RPMI8226 (cell line): ENCODE data around the gene KLHL40.

Experiments
- DNase-seq: peaks from one replicate; pipeline ENCODE4 v3.0.0-alpha.2; 2015

KLHL40 gene

DNA sequence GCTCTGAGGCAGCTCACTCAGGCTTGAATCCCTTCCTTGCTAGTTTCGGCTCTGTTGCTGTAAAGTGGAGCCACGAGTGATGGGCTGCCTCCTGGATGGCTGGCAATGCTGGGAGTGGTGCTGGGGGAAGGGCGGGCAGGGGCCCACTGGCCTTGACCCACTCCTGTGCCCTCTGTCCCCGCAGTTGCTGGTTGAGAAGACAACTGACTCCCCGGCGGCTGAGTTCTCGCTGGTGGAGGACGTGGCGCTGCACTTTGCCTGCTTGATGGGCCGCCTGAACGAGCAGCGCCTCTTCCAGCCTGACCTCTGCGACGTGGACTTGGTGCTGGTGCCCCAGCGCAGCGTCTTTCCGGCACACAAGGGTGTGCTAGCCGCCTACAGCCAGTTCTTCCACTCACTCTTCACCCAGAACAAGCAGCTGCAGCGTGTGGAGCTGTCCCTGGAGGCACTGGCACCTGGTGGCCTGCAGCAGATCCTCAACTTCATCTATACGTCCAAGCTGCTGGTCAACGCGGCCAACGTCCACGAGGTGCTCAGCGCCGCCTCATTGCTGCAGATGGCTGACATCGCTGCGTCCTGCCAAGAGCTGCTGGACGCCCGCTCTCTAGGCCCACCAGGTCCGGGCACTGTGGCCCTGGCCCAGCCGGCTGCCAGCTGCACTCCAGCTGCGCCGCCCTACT lies 27.1 kb upstream of the KLHL40 start:
- DNase-seq = no peak

DNA sequence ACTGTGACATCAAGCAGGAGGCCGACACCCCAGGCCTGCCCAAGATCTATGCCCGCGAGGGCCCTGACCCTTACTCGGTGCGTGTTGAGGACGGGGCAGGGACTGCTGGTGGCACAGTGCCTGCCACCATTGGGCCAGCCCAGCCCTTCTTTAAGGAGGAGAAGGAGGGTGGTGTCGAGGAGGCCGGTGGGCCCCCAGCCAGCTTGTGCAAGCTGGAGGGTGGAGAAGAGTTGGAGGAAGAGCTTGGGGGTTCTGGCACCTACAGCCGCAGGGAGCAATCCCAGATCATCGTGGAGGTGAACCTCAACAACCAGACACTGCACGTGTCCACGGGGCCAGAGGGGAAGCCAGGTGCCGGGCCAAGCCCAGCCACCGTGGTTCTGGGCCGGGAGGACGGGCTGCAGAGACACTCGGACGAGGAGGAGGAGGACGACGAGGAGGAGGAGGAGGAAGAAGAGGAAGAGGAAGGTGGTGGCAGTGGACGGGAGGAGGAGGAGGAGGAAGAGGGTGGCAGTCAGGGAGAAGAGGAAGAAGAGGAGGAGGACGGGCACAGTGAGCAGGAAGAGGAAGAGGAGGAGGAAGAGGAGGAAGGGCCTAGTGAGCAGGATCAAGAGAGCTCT lies 26.5 kb upstream of the KLHL40 start:
- no peak for DNase-seq

GRCh38 chr3:42659451-42660130 lies 25.7 kb upstream of the KLHL40 start:
- DNase-seq = no peak

DNA sequence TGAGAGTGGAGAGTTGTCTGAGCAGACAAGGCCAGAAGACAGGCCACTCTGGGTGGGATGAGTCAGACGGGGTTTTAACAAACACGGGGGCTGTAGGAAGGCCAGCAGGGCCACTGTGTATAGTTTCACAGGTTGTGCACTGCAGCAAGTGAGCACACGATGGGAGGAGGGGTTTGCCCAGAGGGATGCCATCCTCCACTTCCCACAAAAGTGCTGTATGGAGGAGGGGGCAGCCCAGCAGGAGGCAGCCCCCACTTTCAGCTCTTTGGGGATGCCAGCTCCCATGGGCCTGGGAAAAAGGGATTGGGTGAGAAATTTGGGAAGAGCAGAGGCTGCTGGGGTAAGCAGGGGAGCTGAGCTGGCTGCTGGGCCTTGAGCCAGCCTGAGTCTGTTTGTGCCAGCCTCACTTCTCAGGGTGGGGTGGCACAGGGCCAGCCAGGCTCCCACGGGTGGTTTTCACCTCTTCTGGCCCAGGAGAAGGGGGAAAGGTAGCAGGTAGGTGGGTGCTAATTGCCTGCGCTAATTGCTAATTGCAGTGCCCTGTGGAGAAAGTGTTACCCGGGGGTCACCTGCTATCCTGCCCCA lies 25.1 kb upstream of the KLHL40 start:
- no peak for DNase-seq

DNA sequence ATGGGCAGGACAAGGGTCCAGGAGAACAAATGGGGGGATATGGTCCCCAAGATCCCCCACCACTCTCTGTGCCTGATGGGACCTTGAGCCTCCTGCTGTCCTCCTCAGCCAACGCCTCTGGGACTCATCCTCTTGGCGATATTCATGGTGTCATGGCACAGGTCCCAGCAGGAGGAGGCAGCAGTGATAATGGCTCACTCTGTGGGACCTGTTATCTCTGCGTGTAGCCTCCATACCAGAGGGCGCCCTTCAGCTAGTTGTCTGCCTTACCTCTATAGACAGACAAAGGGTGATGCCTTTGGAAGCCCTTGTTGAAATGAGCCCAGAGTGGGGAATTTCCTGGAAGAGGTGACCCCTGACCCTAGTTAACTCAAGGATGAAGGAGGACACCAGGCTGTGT lies 24.4 kb upstream of the KLHL40 start:
- DNase-seq = peak; percentile 76

DNA sequence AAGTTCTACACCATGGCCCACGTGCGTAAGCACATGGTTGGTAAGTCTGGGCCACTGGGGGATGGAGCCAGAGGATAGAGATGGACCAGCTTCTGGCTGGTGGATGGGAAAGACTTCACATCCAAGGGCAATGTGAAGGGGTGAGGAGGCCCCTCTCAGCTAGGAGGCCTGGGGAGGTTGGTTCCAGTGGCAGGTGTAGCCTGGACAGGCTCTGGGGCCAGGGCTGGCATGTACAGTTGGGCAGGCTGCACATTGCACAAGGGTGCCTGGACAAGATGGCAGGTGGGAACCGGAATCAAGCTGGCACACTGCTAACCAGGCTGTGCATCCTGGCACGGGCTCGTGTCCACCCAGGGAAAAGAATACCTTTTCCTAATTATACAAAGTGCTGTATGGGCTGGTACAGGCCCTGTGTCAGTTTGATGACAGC lies 23.7 kb upstream of the KLHL40 start:
- DNase-seq = no peak

DNA sequence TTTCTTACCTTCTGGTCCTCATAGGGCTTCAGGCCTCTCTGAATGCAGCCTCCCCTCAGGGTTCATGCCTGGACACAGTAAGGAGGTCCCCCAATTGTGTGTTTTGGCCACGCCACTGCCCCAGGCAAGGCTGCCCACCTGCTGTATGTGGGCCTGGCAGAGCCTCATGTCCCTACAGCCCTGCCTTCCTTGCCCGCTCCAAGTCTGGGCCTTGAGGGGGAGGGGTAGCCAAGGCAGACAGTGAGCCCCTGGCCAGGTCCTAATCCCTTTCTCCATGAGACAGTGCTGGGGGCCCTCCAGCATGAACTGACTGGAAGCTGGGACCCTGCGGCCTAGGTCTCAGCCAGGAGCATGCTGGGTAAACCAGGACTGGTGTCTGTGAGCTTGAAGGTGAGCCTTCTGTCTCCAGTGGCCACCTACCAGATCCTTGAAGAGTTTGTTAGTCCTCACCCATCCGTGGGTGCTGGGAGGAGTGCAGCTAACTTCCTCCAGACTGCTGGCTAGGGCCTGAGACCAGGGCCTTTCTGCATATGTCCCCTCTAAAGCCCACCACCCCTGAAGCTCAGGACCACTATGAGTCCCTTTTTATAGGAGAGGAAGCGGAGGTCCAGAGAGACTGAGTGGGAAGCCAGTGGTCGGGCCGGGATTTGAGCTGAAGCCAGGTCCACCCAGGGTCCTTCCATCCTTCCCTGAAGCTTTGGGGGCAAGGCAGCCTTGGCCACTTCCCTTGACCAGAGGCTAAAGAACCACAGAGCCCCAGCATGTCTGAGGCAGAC lies 23.1 kb upstream of the KLHL40 start:
- DNase-seq = no peak

GRCh38 chr3:42662813-42663535 lies 22.4 kb upstream of the KLHL40 start:
- no peak for DNase-seq

GRCh38 chr3:42663581-42664437 lies 21.5 kb upstream of the KLHL40 start:
- DNase-seq = no peak

GRCh38 chr3:42664438-42664803 lies 20.9 kb upstream of the KLHL40 start:
- DNase-seq = no peak

GRCh38 chr3:42665050-42665878 lies 20.1 kb upstream of the KLHL40 start:
- DNase-seq = no peak

DNA sequence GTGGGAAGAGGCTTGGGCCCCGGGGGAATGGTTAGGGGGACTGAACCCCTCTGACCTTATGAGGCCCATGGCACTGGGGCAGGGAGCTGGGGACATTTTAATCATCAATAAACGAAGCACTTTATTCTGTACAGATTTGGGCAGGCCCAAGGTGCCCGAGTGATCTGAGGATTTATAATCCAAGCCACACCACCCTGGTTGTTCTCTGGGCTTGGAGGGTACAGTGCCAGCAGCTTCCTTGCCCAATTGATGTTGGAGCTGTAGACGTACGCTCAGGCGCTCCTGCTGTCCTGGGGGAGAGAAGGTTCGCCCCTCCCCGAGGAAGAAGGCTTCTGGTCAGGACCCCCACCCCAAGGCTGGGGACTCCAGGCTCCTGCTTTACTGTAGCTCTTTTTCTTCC lies 19.3 kb upstream of the KLHL40 start:
- DNase-seq = no peak

DNA sequence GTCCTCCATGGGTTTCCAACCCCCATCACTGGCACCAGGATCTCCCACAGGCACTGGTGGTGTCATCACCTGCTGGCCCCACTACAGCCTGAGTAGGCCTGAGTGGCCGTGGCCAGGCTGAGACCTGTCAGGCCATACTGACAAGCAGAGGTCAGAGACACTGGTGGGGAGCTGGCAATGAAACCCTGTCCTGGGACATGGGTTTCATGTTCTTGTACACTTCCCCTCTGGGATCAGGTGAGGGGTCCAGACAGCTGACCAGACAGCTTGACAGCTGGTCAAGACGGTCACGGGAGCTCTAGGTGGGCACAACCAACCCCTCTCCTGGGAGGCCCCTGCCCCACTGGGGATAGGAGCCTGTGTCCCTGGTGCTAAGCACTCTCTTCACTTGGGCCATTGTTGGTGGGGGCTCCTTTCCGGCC lies 18.7 kb upstream of the KLHL40 start:
- no peak for DNase-seq

DNA sequence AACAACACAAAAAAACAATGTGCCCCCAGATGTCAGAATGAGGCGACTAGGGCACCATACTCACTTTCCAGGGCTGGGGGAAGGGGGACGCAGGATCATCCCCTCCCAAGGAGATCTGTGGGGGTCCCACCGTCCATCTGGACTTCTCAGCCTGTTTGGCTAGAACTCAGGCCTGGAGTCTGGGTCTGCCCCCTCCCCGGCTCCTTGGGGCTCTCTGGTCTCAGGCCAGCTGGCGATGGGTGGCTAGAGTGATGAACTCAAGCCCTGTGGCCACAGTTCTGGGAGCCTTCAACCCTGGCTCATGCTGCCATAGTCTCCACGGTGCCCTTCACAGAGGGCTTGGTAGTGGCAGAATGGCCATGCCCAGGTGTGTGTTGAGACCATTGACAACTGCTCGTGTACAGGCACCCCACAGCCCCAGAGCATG lies 18.2 kb upstream of the KLHL40 start:
- no peak for DNase-seq

GRCh38 chr3:42667523-42668412 lies 17.6 kb upstream of the KLHL40 start:
- DNase-seq = no peak

- DNase-seq = no peak
These were observed 16.9 kb upstream of the KLHL40 start for GRCh38 chr3:42668413-42668760.

GRCh38 chr3:42668793-42669217 lies 16.5 kb upstream of the KLHL40 start:
- no peak for DNase-seq

GRCh38 chr3:42670051-42670576 lies 15.2 kb upstream of the KLHL40 start:
- DNase-seq = no peak

DNA sequence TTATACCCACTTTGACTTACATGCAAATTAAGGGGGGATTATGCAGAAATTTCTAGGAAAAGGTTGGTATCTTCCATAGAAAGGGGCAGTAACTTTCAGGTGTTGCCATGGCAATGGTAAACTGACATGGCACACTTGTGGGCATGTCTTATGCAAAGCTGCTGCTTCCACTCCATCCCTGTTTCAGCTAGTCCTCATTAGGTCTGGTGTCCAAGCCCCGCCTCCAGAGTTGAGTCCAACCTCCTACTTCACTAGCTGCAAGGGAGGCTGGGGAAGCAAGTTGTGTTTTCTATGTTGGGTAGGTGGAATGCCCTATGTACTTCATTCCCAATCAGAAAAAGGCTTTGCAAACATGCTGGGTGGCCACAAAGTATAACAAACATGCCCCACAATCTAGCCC lies 14.7 kb upstream of the KLHL40 start:
- no peak for DNase-seq
